Frontal cortex (tissue), 4 donors: Measurements from ENCODE around the gene KRTAP5-8. TPM values are rescaled to one million over a fixed set of nuclear protein-coding genes. Genes with fewer than 3 reads are reported as not detected.
"Not testable (repeated sequence)": the region's sequence is repeated elsewhere in the genome, so short reads cannot be mapped to it uniquely, and the experiment has no call there.

Experiments
- DNase-seq, 2 donors: peaks; one replicate each; pipeline ENCODE4 v3.0.0; 2012; ENCODE audit warnings: low spot score in 2 of 2
- FAIRE-seq: peaks from 2 replicates; lab custom pipeline; 2012; peaks lifted over from hg19 to GRCh38; lab: Jason Lieb, UNC
- total RNA-seq: library from RNA; depleted of rRNA; stranded (reverse); fragments of >200 nt; gene quantifications from one replicate; pipeline ENCODE4 v1.2.3, GENCODE V29; 2014
- donor health status: control.
- donor health status: control.
- donor health status: control.

The KRTAP5-8 gene
- total RNA-seq, 1 donor from 2014 or later, result not detected

DNA sequence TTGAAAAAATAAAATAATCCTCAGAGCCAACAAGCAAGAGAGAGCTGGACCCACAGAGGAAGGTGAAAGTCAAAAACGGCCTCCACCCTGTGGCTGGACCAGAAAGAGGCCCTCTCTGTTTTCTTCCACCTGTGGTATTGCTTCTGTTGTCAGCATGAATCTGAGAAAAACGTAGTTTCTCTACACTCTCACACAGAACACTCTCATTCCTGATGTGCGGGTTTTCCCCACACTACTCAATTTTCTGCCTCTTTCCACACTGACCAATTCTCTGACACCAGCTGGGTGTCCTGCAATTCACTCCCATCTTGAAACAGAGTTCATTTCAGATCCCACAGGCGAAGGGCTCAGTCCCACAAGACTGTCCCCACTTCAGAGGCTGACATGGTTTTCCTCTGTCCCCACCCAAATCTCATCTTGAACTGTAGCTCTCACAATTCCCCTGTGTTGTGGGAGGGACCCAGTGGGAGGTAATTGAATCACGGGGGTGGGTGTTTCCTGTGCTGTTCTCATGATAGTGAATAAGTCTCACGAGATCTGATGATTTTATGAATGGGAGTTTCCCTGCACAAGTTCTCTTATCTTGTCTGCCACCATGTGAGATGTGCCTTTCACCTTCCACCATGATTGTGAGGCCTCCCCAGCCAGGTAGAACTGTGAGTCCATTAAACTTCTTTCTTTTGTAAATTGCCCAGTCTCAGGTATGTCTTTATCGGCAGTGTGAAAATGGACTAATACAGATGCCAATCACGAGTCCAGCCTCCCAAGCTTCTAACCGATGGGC lies 2.9 kb downstream of the KRTAP5-8 start:
- not testable (repeated sequence) for DNase-seq, FAIRE-seq

- no peak for FAIRE-seq
These were observed 4.6 kb downstream of the KRTAP5-8 start for GRCh38 chr11:71542382-71542781.

DNA sequence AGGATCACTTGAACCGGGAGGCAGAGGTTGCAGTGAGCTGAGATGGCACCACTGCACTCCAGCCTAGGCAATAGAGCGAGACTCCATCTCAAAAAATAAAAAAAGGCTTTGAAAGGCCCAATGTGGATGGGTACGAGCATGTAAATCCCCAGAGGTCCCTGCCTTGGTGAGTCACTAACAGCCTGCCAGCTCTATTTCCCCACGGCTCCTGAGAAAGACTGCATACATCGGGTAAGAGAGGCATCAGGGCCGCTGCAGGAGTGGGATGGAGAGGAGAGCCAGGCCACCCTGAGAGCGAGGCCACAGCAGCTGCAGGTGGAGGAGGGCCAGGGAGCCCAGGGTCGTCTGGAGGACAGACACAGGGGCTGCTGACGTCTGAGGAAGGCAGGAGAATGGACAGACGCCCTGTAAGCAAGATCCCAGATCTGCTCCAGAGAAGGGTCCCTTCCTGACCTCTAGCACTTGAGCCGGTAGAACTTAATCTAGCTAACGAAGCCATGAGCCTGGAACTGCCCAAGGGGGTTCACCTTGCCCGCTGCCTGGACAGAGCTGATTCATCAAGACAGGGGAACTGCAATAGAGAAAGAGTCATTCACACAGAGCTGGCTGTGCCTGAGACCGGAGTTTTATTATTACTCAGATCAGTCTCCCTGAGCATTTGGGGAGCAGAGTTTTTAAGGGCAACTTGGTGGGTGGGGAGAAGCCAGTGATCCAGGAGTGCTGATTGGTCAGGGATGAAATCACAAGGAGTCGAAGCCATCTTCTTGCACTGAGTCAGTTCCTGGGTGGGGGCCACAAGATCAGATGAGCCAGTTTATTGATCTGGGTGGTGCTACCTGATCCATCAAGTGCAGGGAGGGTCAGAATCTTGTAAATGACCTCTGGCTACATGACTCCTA lies 5.3 kb downstream of the KRTAP5-8 start:
- no peak for DNase-seq
- no peak for FAIRE-seq

More at GRCh38 chr11:71542382-71542781, 4.6 kb downstream of the KRTAP5-8 start:
- no peak for DNase-seq

DNA sequence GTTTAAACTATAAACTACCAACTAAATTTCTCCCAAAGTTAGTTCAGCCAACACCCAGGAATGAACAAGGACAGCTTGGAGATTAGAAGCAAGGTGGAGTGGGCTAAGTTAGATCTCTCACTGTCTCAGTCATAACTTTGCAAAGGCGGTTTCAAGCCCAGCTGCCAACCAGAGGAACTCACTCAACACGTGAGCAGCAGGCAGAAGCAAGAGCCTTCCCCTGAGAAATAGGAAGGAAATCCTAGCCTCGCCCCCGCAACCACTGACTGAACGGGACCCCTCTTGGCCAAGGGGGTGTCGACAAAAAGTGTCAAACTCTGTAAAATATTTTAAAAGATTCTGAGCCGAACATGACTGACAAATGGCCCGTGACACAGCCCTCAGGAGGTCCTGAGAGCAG lies 6.0 kb downstream of the KRTAP5-8 start:
- no peak for FAIRE-seq

DNA sequence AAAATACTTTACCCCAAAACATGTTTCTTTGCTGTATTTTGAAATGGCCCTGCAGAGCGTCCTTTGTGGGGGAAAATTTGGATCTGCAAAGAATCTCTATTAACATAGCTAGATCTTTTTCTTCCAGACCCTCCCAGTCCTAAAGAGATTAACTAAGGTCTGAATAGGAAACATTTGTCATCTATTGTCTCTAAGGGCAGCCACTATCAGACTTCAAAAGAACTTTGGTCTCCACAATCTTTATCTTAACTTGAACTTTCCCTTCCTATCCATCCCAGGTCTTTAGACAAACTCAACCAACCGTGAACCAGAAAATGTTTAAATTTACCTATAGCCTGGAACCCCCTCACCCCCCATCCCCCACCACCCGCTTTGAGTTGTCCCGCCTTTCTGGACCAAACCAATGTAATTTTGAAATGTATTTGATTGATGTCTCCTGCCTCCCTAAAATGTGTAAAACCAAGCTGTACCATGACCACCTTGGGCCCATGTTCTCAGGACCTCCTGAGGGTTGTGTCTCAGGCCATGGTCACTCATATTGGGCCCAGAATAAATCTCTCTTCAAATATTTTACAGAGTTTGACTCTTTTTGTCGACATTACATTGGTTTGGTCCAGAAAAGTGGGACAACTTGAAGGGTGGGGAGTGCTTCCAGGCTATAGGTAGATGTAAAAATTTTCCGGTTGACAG lies 6.8 kb downstream of the KRTAP5-8 start:
- no peak for DNase-seq
- FAIRE-seq, result no peak

More for the DNA sequence above, 6.0 kb downstream of the KRTAP5-8 start:
- no peak for DNase-seq

DNA sequence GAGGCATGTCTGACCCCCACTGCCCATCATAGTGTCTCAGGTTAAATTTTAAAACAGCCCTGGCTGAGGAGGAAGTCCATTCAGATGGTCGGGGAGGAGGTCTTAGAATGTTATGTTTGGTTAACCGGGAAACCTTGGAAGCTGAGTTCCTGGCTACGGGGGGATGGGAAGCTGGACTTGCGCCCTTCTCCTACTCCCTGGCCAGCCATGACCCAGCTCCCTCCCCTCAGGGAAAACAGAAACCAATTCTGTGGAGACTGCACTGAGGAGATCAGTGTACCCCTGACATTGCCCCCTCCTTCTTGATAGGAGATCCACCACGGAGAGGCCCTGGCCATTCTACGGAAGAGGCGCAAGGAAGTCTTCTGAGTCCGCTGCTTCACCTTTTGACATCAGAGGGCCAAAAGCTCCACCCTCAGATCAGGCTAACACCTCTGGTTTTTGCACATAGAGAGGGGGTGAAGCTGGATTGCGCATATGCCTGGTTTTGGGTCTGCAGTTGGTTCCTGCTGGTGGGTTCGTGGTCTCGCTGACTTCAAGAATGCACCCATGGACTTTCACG lies 7.7 kb downstream of the KRTAP5-8 start:
- FAIRE-seq (no peak), DNase-seq (no peak)

DNA sequence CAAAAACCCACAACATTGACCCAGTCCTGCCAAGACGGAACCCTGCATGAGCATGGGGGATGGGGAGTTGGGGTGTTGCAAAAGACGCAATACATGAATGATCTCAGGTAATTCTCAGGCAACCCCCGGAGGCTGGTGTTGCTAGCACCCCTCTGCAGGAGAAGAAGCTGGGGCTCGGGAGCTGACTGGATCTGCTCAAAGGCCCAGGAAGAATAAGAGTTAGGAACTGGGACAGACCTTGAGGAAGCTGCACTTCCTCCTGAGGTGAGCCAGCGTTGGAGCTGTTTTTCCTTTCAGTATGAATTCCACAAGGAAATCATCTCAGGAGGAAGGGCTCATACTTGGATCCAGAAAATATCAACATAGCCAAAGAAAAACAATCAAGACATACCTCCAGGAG lies 10.3 kb downstream of the KRTAP5-8 start, which contains the start of gene KRTAP5-9:
KRTAP5-9 (plus strand) TSS at position 301 of the 400 bp plus-strand sequence. CDS start 238 bp downstream, outside the sequence.
- DNase-seq (no peak), FAIRE-seq (no peak)

- DNase-seq (no peak), FAIRE-seq (no peak)
These were observed 10.9 kb downstream of the KRTAP5-8 start for GRCh38 chr11:71548716-71549151.

DNA sequence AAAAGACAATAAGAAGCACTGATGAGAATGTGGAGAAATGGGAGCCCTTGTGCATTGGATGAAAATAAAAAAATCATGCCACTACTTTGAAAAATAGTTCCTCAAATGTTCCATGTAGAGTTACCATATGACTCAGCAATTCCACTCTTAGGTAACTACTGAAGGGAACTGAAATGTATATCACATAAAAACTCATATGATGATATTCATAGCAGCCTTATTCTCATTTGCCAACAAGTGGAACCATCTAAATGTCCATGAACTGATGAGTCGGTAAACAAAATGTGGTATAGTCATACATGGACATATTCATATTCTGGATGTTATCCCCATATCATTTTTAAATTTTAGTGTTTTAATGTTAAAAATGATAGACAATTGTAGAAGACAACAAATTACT lies 13.9 kb downstream of the KRTAP5-8 start:
- no peak for DNase-seq
- no peak for FAIRE-seq

- FAIRE-seq, result no peak
- DNase-seq, result no peak
These were observed 17.2 kb downstream of the KRTAP5-8 start for GRCh38 chr11:71554996-71555395.

- DNase-seq, result no peak
- FAIRE-seq, result no peak
These were observed 17.7 kb downstream of the KRTAP5-8 start for GRCh38 chr11:71555508-71555907.

DNA sequence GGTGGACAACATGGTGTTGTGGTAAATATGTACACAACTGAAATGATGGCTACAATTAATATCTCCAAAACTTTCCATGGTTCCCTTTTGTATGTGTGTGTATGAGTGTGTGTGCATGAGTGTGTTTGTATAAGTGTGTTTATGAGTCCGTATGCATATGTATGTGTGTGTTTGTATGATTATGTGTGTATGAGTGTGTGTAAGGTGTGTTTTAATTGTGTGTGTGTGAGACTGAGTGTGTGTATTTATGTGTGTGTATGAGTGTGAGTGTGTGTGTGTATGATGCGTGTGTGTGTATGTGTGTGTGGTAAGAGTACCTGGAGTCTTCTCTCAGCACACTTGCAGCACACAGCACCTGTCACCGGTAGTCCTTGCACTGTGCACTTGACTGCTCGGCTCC lies 18.2 kb downstream of the KRTAP5-8 start:
- DNase-seq (no peak), FAIRE-seq (no peak)

DNA sequence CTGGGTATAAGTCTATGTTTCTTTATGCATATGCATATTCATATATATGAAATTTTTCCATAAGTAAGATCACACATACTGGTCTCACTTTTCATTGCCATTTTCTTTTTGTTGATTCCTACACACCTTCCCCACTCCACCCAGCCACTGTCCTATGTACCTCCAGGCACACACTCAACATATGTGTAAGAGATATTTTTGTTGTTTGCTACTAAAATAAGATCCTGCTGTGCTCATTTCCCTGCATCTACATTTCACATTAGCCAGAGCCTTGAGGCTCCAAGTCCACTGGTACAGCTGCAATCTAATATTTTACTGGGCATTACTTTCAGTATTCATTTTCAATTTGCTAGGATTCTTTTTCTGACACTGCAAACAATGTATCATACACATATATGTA lies 19.4 kb downstream of the KRTAP5-8 start:
- FAIRE-seq, result no peak
- no peak for DNase-seq

DNA sequence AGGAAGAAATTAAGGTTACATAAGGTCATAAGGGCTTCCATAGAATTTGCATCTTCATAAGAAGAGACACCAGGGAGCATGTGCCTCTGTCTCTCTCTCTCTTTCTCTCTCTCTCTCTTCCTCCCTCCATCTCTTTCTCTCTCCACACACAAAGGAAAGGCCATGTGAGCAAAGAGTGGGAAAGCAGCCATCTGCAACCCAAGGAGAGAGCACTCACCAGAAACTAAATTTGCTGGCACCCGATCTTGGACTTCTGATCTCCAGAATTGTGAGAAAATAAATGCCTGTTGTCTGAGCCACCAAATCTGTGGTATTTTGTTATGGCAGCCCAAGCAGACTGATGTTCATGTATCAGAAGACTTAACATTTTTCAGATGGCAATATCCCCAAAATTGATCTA lies 21.2 kb downstream of the KRTAP5-8 start:
- no peak for FAIRE-seq
- no peak for DNase-seq

DNA sequence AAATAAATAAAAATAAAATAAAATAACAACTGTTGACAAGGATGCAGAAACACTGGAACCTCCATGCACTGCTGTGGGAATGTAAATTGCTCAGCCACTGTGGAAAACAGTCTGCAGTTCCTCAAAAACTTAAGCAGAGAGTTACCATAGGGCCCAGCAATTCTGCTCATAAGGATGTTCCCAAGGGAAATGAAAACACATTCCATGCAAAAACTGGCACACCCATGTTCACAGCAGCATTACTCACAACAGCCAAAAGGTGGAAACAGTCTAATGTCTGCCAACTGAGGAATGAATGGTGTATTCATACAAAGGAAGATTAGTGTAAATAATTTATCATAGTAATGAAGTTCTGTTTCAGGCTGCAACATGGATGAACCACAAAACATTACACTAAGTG lies 24.3 kb downstream of the KRTAP5-8 start:
- FAIRE-seq (no peak), DNase-seq (no peak)

DNA sequence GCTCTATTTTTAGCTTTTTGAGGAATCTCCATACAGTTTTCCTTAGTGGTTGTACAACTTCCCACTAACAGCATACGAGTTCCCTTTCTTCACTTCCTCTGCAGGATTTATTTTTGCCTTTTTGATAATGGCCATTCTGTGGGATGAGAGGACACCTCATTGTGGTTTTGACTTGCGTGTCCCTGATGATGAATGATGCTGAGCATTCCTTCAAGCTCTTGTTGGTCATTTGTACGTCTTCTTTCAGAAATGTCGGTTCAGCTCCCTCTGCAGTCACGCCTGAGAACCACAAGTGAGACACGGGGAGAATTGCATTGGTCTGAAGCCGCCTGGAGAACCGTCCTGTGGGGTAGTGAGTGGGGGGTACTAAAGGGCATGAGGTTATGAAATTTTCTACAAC lies 25.6 kb downstream of the KRTAP5-8 start:
- FAIRE-seq, result no peak

GRCh38 chr11:71564430-71564829 lies 26.6 kb downstream of the KRTAP5-8 start:
- DNase-seq, result no peak
- no peak for FAIRE-seq

More for the DNA sequence above, 25.6 kb downstream of the KRTAP5-8 start:
- peak in 1 of 2 donors; percentile 44 for DNase-seq

- FAIRE-seq, result no peak
- DNase-seq, result no peak
These were observed 27.4 kb downstream of the KRTAP5-8 start, which contains the start of gene KRTAP5-10 for GRCh38 chr11:71565263-71565662. Gene KRTAP5-10, plus strand, starts transcription at chr11:71565563. Its CDS starts 25 bp downstream, at chr11:71565588.

DNA sequence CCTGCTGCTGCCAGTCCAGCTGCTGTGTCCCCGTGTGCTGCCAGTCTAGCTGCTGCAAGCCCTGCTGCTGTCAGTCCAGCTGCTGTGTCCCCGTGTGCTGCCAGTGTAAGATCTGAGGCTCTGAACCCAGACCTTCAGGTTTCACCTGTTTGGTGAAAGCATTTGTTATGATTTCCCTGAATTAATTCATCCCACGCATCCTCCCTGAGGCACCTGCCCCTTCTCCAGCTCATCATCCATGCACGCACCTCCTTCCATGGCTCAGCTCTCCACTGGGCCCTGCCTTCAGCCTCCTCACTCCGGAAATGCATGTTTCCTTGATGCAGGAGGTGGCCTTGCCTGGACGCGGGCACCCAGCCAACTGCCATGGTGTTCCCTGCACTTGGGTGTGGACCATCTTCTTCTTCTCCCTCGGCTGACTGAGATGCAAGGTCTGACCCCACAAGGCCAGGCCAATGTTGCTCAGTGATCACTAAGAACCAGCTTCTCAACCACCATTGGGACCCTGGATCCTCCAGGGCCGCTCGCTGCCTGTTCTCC lies 28.3 kb downstream of the KRTAP5-8 start:
- DNase-seq, result no peak

More for the DNA sequence above, 28.3 kb downstream of the KRTAP5-8 start:
- no peak for FAIRE-seq
